Liver (tissue), 9 donors: ENCODE data around the gene THRB. TPM values are rescaled to one million over a fixed set of nuclear protein-coding genes. Genes with fewer than 3 reads are reported as not detected.
A peak's percentile ranks its signal among the peaks of the same experiment; 100 is the strongest.

Experiments used
- DNase-seq: peaks from one replicate; pipeline ENCODE4 v3.0.0-alpha.2; 2017; ENCODE audit warnings: low spot score
- H3K27ac ChIP-seq, 2 donors: one replicate each; pipeline ENCODE4 v1.7.0; 2013; ENCODE audit warnings: inconsistent platforms in 2 of 2, low read length in 2 of 2, control low read depth in 1 of 2, low read depth in 1 of 2, mild to moderate bottlenecking in 1 of 2
- H3K27me3 ChIP-seq, 4 donors: one replicate each; pipeline versions ENCODE4 v1.6.1 to v1.7.0; 2013; ENCODE audit warnings: low read length in 3 of 4, inconsistent platforms in 1 of 4, mild to moderate bottlenecking in 1 of 4, moderate library complexity in 1 of 4; ENCODE audit not compliant: control insufficient read depth in 4 of 4, insufficient read depth in 4 of 4
- H3K36me3 ChIP-seq, 4 donors: one replicate each; pipeline versions ENCODE4 v1.6.1 to v1.7.0; 2013; ENCODE audit warnings: low read length in 3 of 4, mild to moderate bottlenecking in 3 of 4, low read depth in 1 of 4, moderate library complexity in 1 of 4; ENCODE audit not compliant: control insufficient read depth in 4 of 4, insufficient read depth in 3 of 4
- H3K4me1 ChIP-seq, 4 donors: one replicate each; pipeline versions ENCODE4 v1.6.1 to v1.7.0; 2013; ENCODE audit warnings: low read length in 3 of 4, mild to moderate bottlenecking in 3 of 4, moderate library complexity in 1 of 4; ENCODE audit not compliant: control insufficient read depth in 4 of 4, insufficient read depth in 4 of 4
- H3K4me3 ChIP-seq, 3 donors: one replicate each; pipeline versions ENCODE4 v1.6.1 to v1.7.0; 2013; ENCODE audit warnings: low read length in 3 of 3, control low read depth in 1 of 3, low read depth in 1 of 3, mild to moderate bottlenecking in 1 of 3
- H3K9ac ChIP-seq, 2 donors: one replicate each; pipeline ENCODE4 v1.7.0; 2013; ENCODE audit warnings: low read length in 2 of 2, mild to moderate bottlenecking in 2 of 2, moderate library complexity in 2 of 2, control low read depth in 1 of 2, low read depth in 1 of 2
- H3K9me3 ChIP-seq, 4 donors: one replicate each; pipeline versions ENCODE4 v1.6.1 to v1.7.0; 2013; ENCODE audit warnings: low read length in 3 of 4; ENCODE audit not compliant: control insufficient read depth in 4 of 4
- CTCF ChIP-seq: fragments of 150-350 bp; IDR thresholded peaks from 2 replicates; pipeline ENCODE4 v1.5.1; 2017; ENCODE audit warnings: improper control_type of control experiment, low read depth, low read length; ENCODE audit not compliant: missing input control
- EGR1 ChIP-seq, 2 donors: IDR thresholded peaks; 2 replicates each; pipeline ENCODE4 v1.6.1; 2016 to 2018; ENCODE audit warnings: antibody characterized with exemption in 2 of 2, low read depth in 2 of 2
- FOXA1 ChIP-seq: IDR thresholded peaks from 2 replicates; pipeline ENCODE4 v1.6.1; 2016; ENCODE audit warnings: antibody characterized with exemption
- FOXA2 ChIP-seq: IDR thresholded peaks from 2 replicates; pipeline ENCODE4 v1.6.1; 2016; ENCODE audit warnings: antibody characterized with exemption
- GABPA ChIP-seq, 2 donors: IDR thresholded peaks in 1 of 2; conservative IDR thresholded peaks in 1 of 2; 2 replicates each; pipeline ENCODE4 v1.6.1; 2016; ENCODE audit warnings: antibody characterized with exemption in 2 of 2, mild to moderate bottlenecking in 1 of 2, moderate library complexity in 1 of 2
- HNF4A ChIP-seq, 2 donors: conservative IDR thresholded peaks; 2 replicates each; pipeline ENCODE4 v1.6.1; 2016; ENCODE audit warnings: antibody characterized with exemption in 2 of 2, mild to moderate bottlenecking in 2 of 2
- HNF4G ChIP-seq: IDR thresholded peaks from 2 replicates; pipeline ENCODE4 v1.6.1; 2016; ENCODE audit warnings: antibody characterized with exemption
- MAX ChIP-seq: IDR thresholded peaks from 2 replicates; pipeline ENCODE4 v1.6.1; 2016; ENCODE audit warnings: antibody characterized with exemption
- NR2F2 ChIP-seq: IDR thresholded peaks from 2 replicates; pipeline ENCODE4 v1.6.1; 2016; ENCODE audit warnings: antibody characterized with exemption
- RAD21 ChIP-seq, 2 donors: IDR thresholded peaks; 2 replicates each; pipeline ENCODE4 v1.6.1; 2016; ENCODE audit warnings: antibody characterized with exemption in 2 of 2, mild to moderate bottlenecking in 2 of 2
- SP1 ChIP-seq: IDR thresholded peaks from 2 replicates; pipeline ENCODE4 v1.6.1; 2018; ENCODE audit warnings: antibody characterized with exemption, mild to moderate bottlenecking
- TAF1 ChIP-seq: conservative IDR thresholded peaks from 2 replicates; pipeline ENCODE4 v1.6.1; 2016; ENCODE audit warnings: antibody characterized with exemption, mild to moderate bottlenecking
- YY1 ChIP-seq: IDR thresholded peaks from 2 replicates; pipeline ENCODE4 v1.6.1; 2016; ENCODE audit warnings: antibody characterized with exemption, mild to moderate bottlenecking
- WGBS: extraction: QIAGEN DNeasy Blood & Tissue Kit; methylation state at CpG from one replicate; pipeline ENCODE4 v1.1.7; 2013; 5-methylcytosine and 5-hydroxymethylcytosine counted together
- polyA plus RNA-seq, 2 donors: library from polyadenylated mRNA; stranded (reverse) in 1 of 2; unstranded in 1 of 2; fragments of 200-250 nt in 1 of 2; fragments of >200 nt in 1 of 2; fragmentation: Nextera tagmentation in 1 of 2; extraction: Ambion mirVana in 1 of 2; gene quantifications; one replicate each; pipeline versions ENCODE4 v1.2.1 to v1.2.3, GENCODE V29; 2013 to 2015
- total RNA-seq, 2 donors: library from RNA; depleted of rRNA; stranded (reverse); fragments of >200 nt; gene quantifications; one replicate each; pipeline ENCODE4 v1.2.3, GENCODE V29; 2014
- TF ChIP-seq, protein P1 (sequence below): IDR thresholded peaks from 2 replicates; pipeline ENCODE4 v1.6.1; 2016; ENCODE audit warnings: antibody characterized with exemption
- TF ChIP-seq, protein P2 (sequence below): IDR thresholded peaks from 2 replicates; pipeline ENCODE4 v1.6.1; 2016; ENCODE audit warnings: antibody characterized with exemption
- TF ChIP-seq, protein P3 (sequence below): IDR thresholded peaks from 2 replicates; pipeline ENCODE4 v1.6.1; 2016; ENCODE audit warnings: antibody characterized with exemption, mild to moderate bottlenecking
- donor health status: healthy.
- donor health status: healthy.
- donor health status: healthy.
- donor health status: healthy.
- donor health status: healthy.

The THRB gene
- total and polyA plus RNA-seq, 4 donors: 5.9 to 23.9 (median 9.3) TPM

DNA sequence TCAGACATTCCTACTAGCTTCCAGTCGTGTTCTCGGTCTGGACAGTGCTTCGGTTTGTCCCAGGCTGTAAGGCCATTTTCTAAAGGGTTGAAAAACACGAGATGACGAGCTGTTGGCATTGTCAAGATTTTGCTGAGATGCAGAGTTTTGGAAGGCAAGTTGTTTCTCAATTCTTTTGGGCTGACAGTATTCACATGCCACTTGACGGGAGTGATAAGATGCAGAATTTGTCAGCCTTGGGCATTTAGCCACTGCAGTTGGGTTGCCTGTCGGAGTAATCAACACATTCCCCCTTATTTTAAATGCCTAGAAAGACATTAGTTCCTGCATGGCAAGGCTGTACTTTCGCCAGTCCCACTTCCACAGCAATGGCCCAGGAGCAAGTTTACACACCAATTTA is 304.4 kb downstream of the THRB start:
- no peaks in the 10 kb centered on the region for H3K36me3 ChIP-seq
- no peak overlapping the region for H3K4me3 ChIP-seq
- no peaks in the 10 kb centered on the region for H3K27me3 ChIP-seq
- no peak overlapping the region for H3K9ac ChIP-seq
- no peak overlapping the region for H3K27ac ChIP-seq
- no peak for DNase-seq
- 92% methylated on average over 8 of the region's 8 CpGs for WGBS
- no peaks in the 10 kb centered on the region for H3K9me3 ChIP-seq
- no peaks in the 10 kb centered on the region for H3K4me1 ChIP-seq
- TF ChIP-seq FOXA1 (no peak), FOXA2 (no peak), GABPA (IDR thresholded peaks at IDR 0.05 in 1 of 2, conservative IDR thresholded peaks at IDR 0.05 in 1 of 2) (no peak), EGR1 (IDR thresholded peaks at IDR 0.05; ENCODE audit: low read depth in 2 of 2) (no peak), YY1 (no peak), TAF1 (no peak), NR2F2 (no peak), SP1 (no peak), MAX (no peak), HNF4A (conservative IDR thresholded peaks at IDR 0.05) (no peak), HNF4G (no peak)
- TF ChIP-seq, protein P1, sequence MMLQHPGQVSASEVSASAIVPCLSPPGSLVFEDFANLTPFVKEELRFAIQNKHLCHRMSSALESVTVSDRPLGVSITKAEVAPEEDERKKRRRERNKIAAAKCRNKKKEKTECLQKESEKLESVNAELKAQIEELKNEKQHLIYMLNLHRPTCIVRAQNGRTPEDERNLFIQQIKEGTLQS: no peak
- TF ChIP-seq, protein P2, sequence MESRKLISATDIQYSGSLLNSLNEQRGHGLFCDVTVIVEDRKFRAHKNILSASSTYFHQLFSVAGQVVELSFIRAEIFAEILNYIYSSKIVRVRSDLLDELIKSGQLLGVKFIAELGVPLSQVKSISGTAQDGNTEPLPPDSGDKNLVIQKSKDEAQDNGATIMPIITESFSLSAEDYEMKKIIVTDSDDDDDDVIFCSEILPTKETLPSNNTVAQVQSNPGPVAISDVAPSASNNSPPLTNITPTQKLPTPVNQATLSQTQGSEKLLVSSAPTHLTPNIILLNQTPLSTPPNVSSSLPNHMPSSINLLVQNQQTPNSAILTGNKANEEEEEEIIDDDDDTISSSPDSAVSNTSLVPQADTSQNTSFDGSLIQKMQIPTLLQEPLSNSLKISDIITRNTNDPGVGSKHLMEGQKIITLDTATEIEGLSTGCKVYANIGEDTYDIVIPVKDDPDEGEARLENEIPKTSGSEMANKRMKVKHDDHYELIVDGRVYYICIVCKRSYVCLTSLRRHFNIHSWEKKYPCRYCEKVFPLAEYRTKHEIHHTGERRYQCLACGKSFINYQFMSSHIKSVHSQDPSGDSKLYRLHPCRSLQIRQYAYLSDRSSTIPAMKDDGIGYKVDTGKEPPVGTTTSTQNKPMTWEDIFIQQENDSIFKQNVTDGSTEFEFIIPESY: no peak
- TF ChIP-seq, protein P3, sequence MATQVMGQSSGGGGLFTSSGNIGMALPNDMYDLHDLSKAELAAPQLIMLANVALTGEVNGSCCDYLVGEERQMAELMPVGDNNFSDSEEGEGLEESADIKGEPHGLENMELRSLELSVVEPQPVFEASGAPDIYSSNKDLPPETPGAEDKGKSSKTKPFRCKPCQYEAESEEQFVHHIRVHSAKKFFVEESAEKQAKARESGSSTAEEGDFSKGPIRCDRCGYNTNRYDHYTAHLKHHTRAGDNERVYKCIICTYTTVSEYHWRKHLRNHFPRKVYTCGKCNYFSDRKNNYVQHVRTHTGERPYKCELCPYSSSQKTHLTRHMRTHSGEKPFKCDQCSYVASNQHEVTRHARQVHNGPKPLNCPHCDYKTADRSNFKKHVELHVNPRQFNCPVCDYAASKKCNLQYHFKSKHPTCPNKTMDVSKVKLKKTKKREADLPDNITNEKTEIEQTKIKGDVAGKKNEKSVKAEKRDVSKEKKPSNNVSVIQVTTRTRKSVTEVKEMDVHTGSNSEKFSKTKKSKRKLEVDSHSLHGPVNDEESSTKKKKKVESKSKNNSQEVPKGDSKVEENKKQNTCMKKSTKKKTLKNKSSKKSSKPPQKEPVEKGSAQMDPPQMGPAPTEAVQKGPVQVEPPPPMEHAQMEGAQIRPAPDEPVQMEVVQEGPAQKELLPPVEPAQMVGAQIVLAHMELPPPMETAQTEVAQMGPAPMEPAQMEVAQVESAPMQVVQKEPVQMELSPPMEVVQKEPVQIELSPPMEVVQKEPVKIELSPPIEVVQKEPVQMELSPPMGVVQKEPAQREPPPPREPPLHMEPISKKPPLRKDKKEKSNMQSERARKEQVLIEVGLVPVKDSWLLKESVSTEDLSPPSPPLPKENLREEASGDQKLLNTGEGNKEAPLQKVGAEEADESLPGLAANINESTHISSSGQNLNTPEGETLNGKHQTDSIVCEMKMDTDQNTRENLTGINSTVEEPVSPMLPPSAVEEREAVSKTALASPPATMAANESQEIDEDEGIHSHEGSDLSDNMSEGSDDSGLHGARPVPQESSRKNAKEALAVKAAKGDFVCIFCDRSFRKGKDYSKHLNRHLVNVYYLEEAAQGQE: no peak

- TF ChIP-seq RAD21 (IDR thresholded peaks at IDR 0.05) (peak; percentile 74 to 79), HNF4G (no peak), CTCF (peak; percentile 48)
- peak; percentile 60 for DNase-seq
- Histone ChIP-seq H3K9me3 (no peaks in the 10 kb centered on the region), H3K36me3 (no peaks in the 10 kb centered on the region), H3K27ac (no peak overlapping the region), H3K4me3 (no peak overlapping the region), H3K27me3 (no peaks in the 10 kb centered on the region), H3K4me1 (peaks cover 0 to 7% (median 2%) of the 10 kb centered on the region in 4 donors), H3K9ac (no peak overlapping the region)
- 60% methylated on average over 5 of the region's 5 CpGs for WGBS
Observed at GRCh38 chr3:24185738-24186384, 308.8 kb downstream of the THRB start.
